Heart left ventricle (tissue), 16 donors: Measurements from ENCODE around the gene TNS3. TPM values are rescaled to one million over a fixed set of nuclear protein-coding genes. Genes with fewer than 3 reads are reported as not detected.

Experiments
- ATAC-seq, 4 donors: fragments of 200-7000 bp; cut with Tn5 transposase; one replicate each; pipeline ENCODE4 v1.9.1; 2020 to 2022; ENCODE audit warnings: moderate library complexity in 4 of 4, mild to moderate bottlenecking in 3 of 4, moderate number of reproducible peaks in 1 of 4
- DNase-seq, 5 donors: peaks; one replicate each; pipeline ENCODE4 v3.0.0-alpha.2; 2020
- H3K27ac ChIP-seq, 12 donors: fragments of 200-600 bp; sonication (generic) in 4 of 12; one replicate each; pipeline versions ENCODE4 v1.5.0 to v1.8.0; 2016 to 2022; ENCODE audit warnings: mild to moderate bottlenecking in 2 of 12
- H3K27me3 ChIP-seq, 9 donors: fragments of 200-600 bp; sonication (generic) in 2 of 9; one replicate each; pipeline versions ENCODE4 v1.5.1 to v1.8.0; 2016 to 2022; ENCODE audit warnings: mild to moderate bottlenecking in 3 of 9
- H3K36me3 ChIP-seq, 9 donors: fragments of 200-600 bp; sonication (generic) in 2 of 9; one replicate each; pipeline versions ENCODE4 v1.5.0 to v1.8.0; 2018 to 2022; ENCODE audit warnings: mild to moderate bottlenecking in 2 of 9
- H3K4me1 ChIP-seq, 12 donors: fragments of 200-600 bp; sonication (generic) in 4 of 12; one replicate each; pipeline versions ENCODE4 v1.5.0 to v1.8.0; 2016 to 2022; ENCODE audit warnings: mild to moderate bottlenecking in 3 of 12
- H3K4me3 ChIP-seq, 12 donors: fragments of 200-600 bp; sonication (generic) in 4 of 12; one replicate each; pipeline versions ENCODE4 v1.5.0 to v1.8.0; 2017 to 2022; ENCODE audit warnings: mild to moderate bottlenecking in 9 of 12, moderate library complexity in 4 of 12
- H3K9me3 ChIP-seq, 12 donors: fragments of 200-600 bp; sonication (generic) in 4 of 12; one replicate each; pipeline versions ENCODE4 v1.5.0 to v1.8.0; 2016 to 2022; ENCODE audit warnings: mild to moderate bottlenecking in 1 of 12
- CTCF ChIP-seq, 12 donors: fragments of 200-600 bp; sonication (generic) in 4 of 12; IDR thresholded peaks; one replicate each; pipeline versions ENCODE4 v1.5.0 to v1.8.0; 2018 to 2022; ENCODE audit warnings: antibody characterized with exemption in 12 of 12, mild to moderate bottlenecking in 5 of 12
- POLR2A ChIP-seq, 2 donors: fragments of 450-650 bp; IDR thresholded peaks; one replicate each; pipeline ENCODE4 v1.6.1; 2017; ENCODE audit warnings: antibody characterized with exemption in 2 of 2, mild to moderate bottlenecking in 2 of 2, moderate library complexity in 2 of 2
- WGBS, 4 donors: extraction: QIAGEN DNeasy Blood & Tissue Kit in 2 of 4; methylation state at CpG; one replicate each; pipeline versions ENCODE4 v1.1.5 to v1.1.7; 2013 to 2018; 5-methylcytosine and 5-hydroxymethylcytosine counted together
- intact Hi-C, 10 donors: fragments of 100-400 bp; cut with DNase I; formaldehyde crosslinking; loops; one replicate each; pipeline versions ENCODE4 v1.11.1 to v1.14.2; 2022
- polyA plus RNA-seq, 2 donors: library from polyadenylated mRNA; stranded (reverse); fragments of 200-250 nt; gene quantifications; one replicate each; pipeline ENCODE4 v1.2.3, GENCODE V29; 2013
- total RNA-seq, 9 donors: library from RNA; depleted of rRNA in 2 of 9; stranded (reverse); fragments of >200 nt in 2 of 9; fragmentation: NEBNext Ultra II Directional in 3 of 9; extraction: Animal tissue kit (Norgen Biotek cat#: 25700) in 3 of 9; gene quantifications; one replicate each; pipeline versions ENCODE4 v1.1.0 to v1.2.4, GENCODE V29; 2016 to 2023
- donor health status: ischemic (EF 13 %, LVEDD 7.1; RV severe dilation, severe dysfunction).
- donor health status: healthy with polysubstance abuse.
- donor health status: DM: no; HTN: yes; CAD: no.
- donor health status: DM: no; HTN: no; CAD: no.
- donor health status: ischemic (EF 25% LVEDD 6.9; RV normal size, moderate dysfunction).
- donor health status: ischemic (EF 25% LVEDD 5.7; RV mildly dilated, moderate dysfunction).
- donor health status: healthy.
- donor health status: DM: yes; HTN: yes; CAD: no.
- donor health status: ischemic (EF 35%, LVEDD 5.7; RV mildly dilated, moderate dysfunction).
- donor health status: nonischemic (EF 11% LVEDD 7.7; RV severe dilation, severe dysfunction).
- donor health status: DM: yes; HTN: yes; CAD: no.
- donor health status: PGD.
- donor health status: ischemic (EF 29% LVEDD 5.4; RV normal size, mild dysfunction).
- donor health status: nonischemic (EF 23%, LVEDD 6.1; RV moderate dilation, normal function).

TNS3 gene
- total and polyA plus RNA-seq, 11 donors, result 10.1 to 116 (median 32.7) TPM

GRCh38 chr7:47563521-47563920, 18.4 kb downstream of the TNS3 start:
- Histone ChIP-seq H3K9me3 (no peaks in the 10 kb centered on the region), H3K4me1 (peaks cover 0 to 8% (median 0%) of the 10 kb centered on the region in 12 donors), H3K4me3 (no peak overlapping the region), H3K27ac (no peak overlapping the region), H3K36me3 (no peaks in the 10 kb centered on the region), H3K27me3 (no peaks in the 10 kb centered on the region)
- TF ChIP-seq CTCF (IDR thresholded peaks at IDR 0.05) (no peak), POLR2A (IDR thresholded peaks at IDR 0.05) (no peak)
- WGBS, 4 donors, result 98 to 100% (median 98%) methylated on average over 3 to 4 of the region's 4 CpGs
- no peak for DNase-seq
- ATAC-seq, result no peak
- intact Hi-C loops, result no loop called here

- Histone ChIP-seq H3K4me3 (no peak overlapping the region), H3K36me3 (no peaks in the 10 kb centered on the region), H3K9me3 (no peaks in the 10 kb centered on the region), H3K27me3 (no peaks in the 10 kb centered on the region), H3K4me1 (peaks cover 0 to 15% (median 5%) of the 10 kb centered on the region in 12 donors), H3K27ac (no peak overlapping the region)
- WGBS, 4 donors, result 61 to 74% (median 69%) methylated on average over 3 of the region's 3 CpGs
- intact Hi-C loops, result no loop called here
- ATAC-seq (no peak), DNase-seq (no peak)
- TF ChIP-seq CTCF (IDR thresholded peaks at IDR 0.05), result no peak
- TF ChIP-seq POLR2A (IDR thresholded peaks at IDR 0.05), result no peak
Measured at GRCh38 chr7:47561715-47562446, 20.0 kb downstream of the TNS3 start.

DNA sequence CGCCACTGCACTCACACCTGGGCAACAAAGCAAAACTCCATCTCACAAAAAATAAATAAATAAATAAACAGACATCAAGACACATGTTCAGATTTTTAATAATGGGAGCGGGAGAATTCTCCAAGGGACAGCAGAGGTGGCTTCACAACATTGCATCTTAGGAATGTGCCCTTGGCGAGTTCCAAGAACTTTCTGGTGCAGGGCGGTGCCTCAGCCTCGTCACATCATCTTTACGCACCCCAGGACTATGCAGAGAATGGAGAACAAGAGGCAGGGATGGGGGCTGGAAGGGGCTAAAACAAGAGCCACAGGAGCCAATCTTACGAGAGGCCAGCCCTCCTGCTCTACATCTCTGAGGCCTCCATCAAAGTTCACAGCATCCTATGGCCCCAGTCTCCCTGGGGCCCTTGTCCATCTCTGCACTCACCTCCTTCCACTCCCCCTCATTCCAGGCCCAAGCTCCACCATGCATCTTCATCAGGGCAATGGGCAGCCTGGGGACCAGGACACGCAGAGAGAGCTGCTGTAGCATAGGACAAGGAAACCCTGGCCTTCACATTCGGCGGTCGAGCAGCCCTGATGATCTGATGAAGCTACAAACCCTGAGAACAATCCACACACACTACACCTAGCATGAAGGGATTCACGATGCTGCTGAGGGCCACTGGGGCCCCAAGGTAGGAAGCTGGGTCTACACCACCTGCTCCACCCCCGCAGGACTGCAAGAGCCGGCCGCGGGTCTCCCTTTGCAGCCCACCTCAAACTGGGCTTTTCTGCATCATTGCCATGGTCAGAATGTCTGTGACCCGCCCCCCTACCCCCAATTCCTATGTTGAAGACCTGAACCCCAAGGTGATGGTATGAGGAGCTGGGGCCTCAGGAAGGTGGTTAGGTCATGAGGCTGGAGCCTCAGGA, 22.3 kb downstream of the TNS3 start:
- no peak for ATAC-seq
- intact Hi-C loops, result no loop called here
- Histone ChIP-seq H3K27me3 (no peaks in the 10 kb centered on the region), H3K4me1 (peaks cover 0 to 29% (median 5%) of the 10 kb centered on the region in 12 donors), H3K27ac (no peak overlapping the region), H3K4me3 (no peak overlapping the region), H3K9me3 (no peaks in the 10 kb centered on the region), H3K36me3 (no peaks in the 10 kb centered on the region)
- TF ChIP-seq POLR2A (IDR thresholded peaks at IDR 0.05), result no peak
- no peak for TF ChIP-seq CTCF (IDR thresholded peaks at IDR 0.05)
- no peak for DNase-seq
- 96 to 99% (median 97%) methylated on average over 15 to 17 of the region's 17 CpGs for WGBS, 4 donors
